GM18858 (cell line): ENCODE data around the gene SUGT1.

ENCODE experiments used
- ATAC-seq: cut with Tn5 transposase; IDR thresholded peaks from one replicate; pipeline ENCODE4 v1.9.1; 2021; ENCODE audit not compliant: unreplicated experiment

Gene SUGT1

DNA sequence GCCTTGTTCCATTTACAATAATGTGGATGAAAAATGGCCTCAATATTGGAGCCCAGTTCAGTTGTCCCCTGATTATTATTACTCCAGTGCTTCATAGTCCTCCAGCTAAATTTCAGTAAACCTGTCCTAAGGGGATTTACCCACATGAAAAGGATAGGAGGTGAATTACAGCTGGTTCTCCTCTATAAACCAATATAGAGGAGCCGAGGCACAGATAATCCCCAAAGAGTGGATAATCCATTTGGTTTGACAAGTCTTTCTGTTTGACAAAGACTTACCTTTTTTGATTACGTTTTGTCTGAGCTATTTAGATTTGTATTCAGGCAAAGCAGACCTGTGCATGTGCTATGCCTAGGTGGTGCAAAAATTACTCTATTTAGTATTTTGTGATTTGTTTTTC, 84.3 kb downstream of the SUGT1 start:
- no peak for ATAC-seq

- no peak for ATAC-seq
These were observed 84.8 kb downstream of the SUGT1 start for GRCh38 chr13:52737451-52737850.

GRCh38 chr13:52737965-52738364, 85.3 kb downstream of the SUGT1 start:
- ATAC-seq = no peak

DNA sequence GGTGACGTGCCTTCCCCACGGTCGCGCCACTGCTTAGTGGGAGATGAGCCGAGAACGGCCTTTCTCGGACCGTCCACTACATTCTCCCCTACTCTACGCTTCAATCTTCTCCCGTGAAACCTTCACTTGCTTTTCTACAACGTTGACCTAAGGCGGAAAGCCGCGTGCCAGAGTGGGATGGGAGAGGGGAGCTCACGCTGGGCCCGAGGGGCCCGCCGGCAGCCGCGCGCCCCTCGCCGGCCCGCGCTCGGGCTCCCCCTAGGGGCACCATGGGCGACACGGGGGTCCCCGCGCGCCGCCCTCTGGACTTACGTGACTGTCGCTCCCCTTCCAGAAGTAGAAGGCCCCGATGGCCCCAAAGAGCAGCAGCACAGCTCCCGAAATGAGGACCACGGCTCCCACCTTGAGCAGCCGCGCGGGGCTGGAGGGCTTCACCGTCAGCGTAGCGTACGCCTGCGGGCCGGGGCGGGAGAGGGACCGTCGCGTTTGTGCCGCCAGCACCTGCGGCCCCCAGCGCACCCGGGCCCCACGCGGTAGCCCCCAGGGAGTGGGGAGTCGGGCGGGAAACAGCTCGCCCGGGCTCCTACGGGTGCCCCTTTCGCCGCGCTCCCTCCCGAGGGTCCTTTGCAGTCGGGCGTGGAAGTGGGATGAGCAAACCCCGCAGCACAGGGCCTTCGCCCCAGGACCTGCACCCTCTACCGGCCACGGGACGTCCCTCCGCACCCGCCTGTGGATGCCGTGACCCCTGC, 86.3 kb downstream of the SUGT1 start:
- ATAC-seq = no peak

DNA sequence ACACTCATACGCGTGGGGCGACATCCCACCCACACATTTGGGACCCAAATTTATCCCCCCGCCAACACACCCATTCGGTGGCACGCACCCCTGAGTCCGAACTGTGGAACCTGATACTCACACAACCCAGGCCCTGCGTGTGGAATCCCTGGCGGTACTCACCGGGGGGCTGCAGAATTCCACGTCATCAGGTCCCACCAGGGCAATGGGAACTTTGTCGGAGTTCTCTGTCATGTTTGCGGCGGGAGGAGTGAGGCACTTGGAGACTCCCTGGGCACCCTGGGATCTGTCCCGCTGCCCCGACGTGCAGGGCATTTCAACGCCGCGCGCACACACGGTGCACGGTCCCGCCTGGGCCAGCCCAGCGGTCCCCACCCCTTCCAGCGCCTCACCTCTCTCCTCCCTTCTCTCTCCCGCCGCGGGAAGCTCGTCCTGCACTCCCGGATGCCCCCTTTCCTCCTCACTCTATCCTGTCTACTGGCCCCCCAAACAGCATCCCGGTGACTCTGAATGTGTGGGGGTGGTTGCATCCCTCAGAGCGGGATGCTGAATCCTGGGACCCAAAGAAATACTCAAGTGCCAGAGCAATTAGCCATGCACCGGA, 86.9 kb downstream of the SUGT1 start, which contains the start of gene CNMD:
Gene CNMD (minus strand): TSS at position 353 of the 604 bp plus-strand sequence. CDS start 119 bp downstream, at position 234.
- no peak for ATAC-seq

DNA sequence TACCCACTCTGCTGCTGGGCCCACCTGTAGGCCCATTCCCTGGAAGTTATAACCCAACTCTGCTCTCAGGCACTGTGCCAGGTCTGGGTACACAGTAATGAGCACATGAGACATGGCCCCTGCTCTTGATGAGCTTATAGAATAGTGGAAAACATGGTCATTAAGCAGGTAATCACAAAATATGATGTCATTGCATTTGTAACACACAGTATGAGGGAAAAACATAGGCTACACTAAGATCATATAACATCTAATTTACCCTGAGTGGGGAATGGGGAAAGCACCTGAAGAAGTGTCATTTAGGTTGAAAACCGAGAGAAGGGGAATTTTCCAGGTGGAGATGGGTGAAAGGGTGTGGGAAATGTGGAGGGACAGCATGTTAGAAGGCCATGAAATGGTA, 90.9 kb downstream of the SUGT1 start:
- no peak for ATAC-seq

DNA sequence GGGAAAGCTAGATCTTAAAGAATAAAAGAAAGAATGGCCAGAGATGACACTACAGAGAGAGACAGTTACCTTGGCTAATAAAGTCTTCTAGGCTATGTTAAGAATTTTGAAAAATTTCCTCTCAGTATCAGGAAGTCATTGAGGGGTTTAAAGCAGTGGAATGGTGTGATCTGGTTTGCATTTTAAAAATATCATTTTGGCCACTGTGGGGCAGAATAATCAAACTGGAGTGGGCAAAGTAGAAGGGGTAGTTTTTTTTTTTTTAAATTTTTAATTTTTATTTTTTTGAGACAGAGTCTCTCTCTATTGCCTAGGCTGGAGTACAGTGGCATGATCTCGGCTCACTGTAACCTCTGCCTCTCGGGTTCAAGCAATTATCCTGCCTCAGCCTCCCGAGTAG, 91.4 kb downstream of the SUGT1 start:
- ATAC-seq = no peak

- ATAC-seq = no peak
These were observed 92.3 kb downstream of the SUGT1 start for GRCh38 chr13:52744842-52745375.

GRCh38 chr13:52746141-52746540, 93.5 kb downstream of the SUGT1 start:
- no peak for ATAC-seq

DNA sequence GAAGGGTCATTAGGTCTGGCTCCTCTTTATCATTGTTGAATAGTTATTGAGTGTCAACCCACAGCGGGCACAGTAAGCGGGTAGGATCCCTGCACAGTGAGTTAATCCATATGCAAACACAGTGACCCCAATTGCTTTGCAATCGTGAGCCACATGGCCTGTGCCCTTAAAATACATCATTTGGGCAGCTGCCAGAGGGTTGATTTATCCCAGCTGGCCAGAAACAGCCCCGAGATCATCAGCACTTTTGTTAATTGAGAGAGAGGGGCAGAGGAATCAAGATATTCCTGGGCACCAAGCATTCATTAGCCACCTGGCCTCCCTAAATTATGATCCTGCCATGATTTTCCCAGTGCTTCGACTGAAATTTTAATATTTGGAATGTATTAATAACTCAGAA, 96.8 kb downstream of the SUGT1 start:
- ATAC-seq = no peak
